Neural progenitor cell (in vitro differentiated cells): ENCODE data around the gene ALDOB. TPM values are rescaled to one million over a fixed set of nuclear protein-coding genes. Genes with fewer than 3 reads are reported as not detected.

Source experiments
- DNase-seq: peaks from one replicate; pipeline ENCODE4 v3.0.0-alpha.2; 2016; ENCODE audit warnings: low spot score
- H2AFZ ChIP-seq: fragments of 200-600 bp; sonication (generic); replicated peaks from 2 replicates; pipeline ENCODE4 v1.6.1; 2016; ENCODE audit warnings: antibody characterized with exemption
- H3F3A ChIP-seq: fragments of 200-600 bp; sonication (generic); 2 replicates; pipeline ENCODE4 v1.6.1; 2016; ENCODE audit warnings: antibody characterized with exemption, low read depth
- H3K27ac ChIP-seq: fragments of 200-600 bp; sonication (generic); 2 replicates; pipeline ENCODE4 v1.5.1; 2016; ENCODE audit warnings: mild to moderate bottlenecking
- H3K27me3 ChIP-seq: fragments of 200-600 bp; sonication (generic); 2 replicates; pipeline ENCODE4 v1.6.1; 2016; ENCODE audit warnings: mild to moderate bottlenecking, moderate library complexity
- H3K36me3 ChIP-seq: fragments of 200-600 bp; sonication (generic); 2 replicates; pipeline ENCODE4 v1.5.1; 2016
- H3K4me1 ChIP-seq: fragments of 200-600 bp; sonication (generic); 2 replicates; pipeline ENCODE4 v1.6.1; 2016; ENCODE audit warnings: mixed run types
- H3K4me2 ChIP-seq: fragments of 200-600 bp; sonication (generic); 2 replicates; pipeline ENCODE4 v1.6.1; 2016
- H3K4me3 ChIP-seq: fragments of 200-600 bp; sonication (generic); 2 replicates; pipeline ENCODE4 v1.5.1; 2016
- H3K79me2 ChIP-seq: fragments of 200-600 bp; sonication (generic); 2 replicates; pipeline ENCODE4 v1.6.1; 2016; ENCODE audit warnings: low read depth
- H3K9ac ChIP-seq: fragments of 200-600 bp; sonication (generic); 2 replicates; pipeline ENCODE4 v1.6.1; 2016
- H3K9me3 ChIP-seq: fragments of 200-600 bp; sonication (generic); 2 replicates; pipeline ENCODE4 v1.5.1; 2016; ENCODE audit warnings: low read depth
- H4K20me1 ChIP-seq: fragments of 200-600 bp; sonication (generic); 2 replicates; pipeline ENCODE4 v1.6.1; 2016; ENCODE audit warnings: low read depth
- H3K27ac Mint-ChIP-seq: 3 replicates; pipeline ENCODE4 v1.8.0; 2021; ENCODE audit warnings: mixed read lengths
- H3K27me3 Mint-ChIP-seq: 2 replicates; pipeline ENCODE4 v1.8.0; 2022; ENCODE audit warnings: low read depth, mild to moderate bottlenecking, inconsistent platforms, moderate library complexity, mixed read lengths; ENCODE audit not compliant: insufficient read depth
- H3K36me3 Mint-ChIP-seq: 3 replicates; pipeline ENCODE4 v1.8.0; 2021; ENCODE audit warnings: mixed read lengths
- H3K4me1 Mint-ChIP-seq: 3 replicates; pipeline ENCODE4 v1.8.0; 2021; ENCODE audit warnings: mixed read lengths
- H3K4me3 Mint-ChIP-seq: 3 replicates; pipeline ENCODE4 v1.8.0; 2021; ENCODE audit warnings: mild to moderate bottlenecking, moderate library complexity, mixed read lengths
- H3K9me3 Mint-ChIP-seq: 3 replicates; pipeline ENCODE4 v1.8.0; 2020; ENCODE audit warnings: mixed read lengths
- EZH2 ChIP-seq: fragments of 200-600 bp; sonication (generic); IDR thresholded peaks from 2 replicates; pipeline ENCODE4 v1.6.1; 2017; ENCODE audit warnings: antibody characterized with exemption, mild to moderate bottlenecking, moderate library complexity
- EZH2phosphoT487 ChIP-seq: fragments of 200-600 bp; sonication (generic); IDR thresholded peaks from 2 replicates; pipeline ENCODE4 v1.6.1; 2017; ENCODE audit warnings: antibody characterized with exemption
- total RNA-seq: library from RNA; depleted of rRNA; stranded (reverse); fragments of >200 nt; gene quantifications from 2 replicates; pipeline ENCODE4 v1.2.3, GENCODE V29; 2015; ENCODE audit warnings: low replicate concordance
- TF ChIP-seq, protein P1 (sequence below): fragments of 200-600 bp; sonication (generic); IDR thresholded peaks from 2 replicates; pipeline ENCODE4 v1.5.1; 2017; ENCODE audit warnings: antibody characterized with exemption, mild to moderate bottlenecking

ALDOB gene
- total RNA-seq, 1 donor from 2014 or later: not detected

DNA sequence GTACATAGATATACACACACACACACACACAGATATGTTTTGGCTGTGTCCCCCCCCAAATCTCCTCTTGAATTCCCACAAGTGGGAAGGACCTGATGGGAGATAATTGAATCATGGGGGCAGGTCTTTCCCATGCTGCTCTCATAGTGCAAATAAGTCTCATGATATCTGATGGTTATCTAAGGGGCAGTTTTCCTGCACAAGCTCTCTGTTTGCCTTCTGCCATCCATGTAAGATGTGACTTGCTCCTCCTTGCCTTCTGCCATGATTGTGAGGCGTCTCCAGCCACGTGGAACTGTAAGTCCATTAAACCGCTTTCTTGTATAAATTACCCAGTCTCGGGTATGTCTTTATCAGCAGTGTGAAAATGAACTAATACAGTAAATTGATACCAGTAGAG lies 15.9 kb upstream of the ALDOB start:
- Histone ChIP-seq H3F3A (no peaks in the 10 kb centered on the region), H3K4me2 (no peak overlapping the region), H3K79me2 (no peaks in the 10 kb centered on the region), H3K36me3 (no peaks in the 10 kb centered on the region), H3K4me1 (no peaks in the 10 kb centered on the region), H3K27me3 (no peaks in the 10 kb centered on the region), H3K27ac (no peak overlapping the region), H3K9ac (no peak overlapping the region), H4K20me1 (no peaks in the 10 kb centered on the region), H3K4me3 (no peak overlapping the region), H3K9me3 (no peaks in the 10 kb centered on the region), H2AFZ (no peak overlapping the region)
- DNase-seq: no peak
- TF ChIP-seq, protein P1, sequence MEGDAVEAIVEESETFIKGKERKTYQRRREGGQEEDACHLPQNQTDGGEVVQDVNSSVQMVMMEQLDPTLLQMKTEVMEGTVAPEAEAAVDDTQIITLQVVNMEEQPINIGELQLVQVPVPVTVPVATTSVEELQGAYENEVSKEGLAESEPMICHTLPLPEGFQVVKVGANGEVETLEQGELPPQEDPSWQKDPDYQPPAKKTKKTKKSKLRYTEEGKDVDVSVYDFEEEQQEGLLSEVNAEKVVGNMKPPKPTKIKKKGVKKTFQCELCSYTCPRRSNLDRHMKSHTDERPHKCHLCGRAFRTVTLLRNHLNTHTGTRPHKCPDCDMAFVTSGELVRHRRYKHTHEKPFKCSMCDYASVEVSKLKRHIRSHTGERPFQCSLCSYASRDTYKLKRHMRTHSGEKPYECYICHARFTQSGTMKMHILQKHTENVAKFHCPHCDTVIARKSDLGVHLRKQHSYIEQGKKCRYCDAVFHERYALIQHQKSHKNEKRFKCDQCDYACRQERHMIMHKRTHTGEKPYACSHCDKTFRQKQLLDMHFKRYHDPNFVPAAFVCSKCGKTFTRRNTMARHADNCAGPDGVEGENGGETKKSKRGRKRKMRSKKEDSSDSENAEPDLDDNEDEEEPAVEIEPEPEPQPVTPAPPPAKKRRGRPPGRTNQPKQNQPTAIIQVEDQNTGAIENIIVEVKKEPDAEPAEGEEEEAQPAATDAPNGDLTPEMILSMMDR: no peak
- TF ChIP-seq EZH2 (no peak), EZH2phosphoT487 (no peak)
- Mint-ChIP-seq H3K27me3 (no peaks in the 10 kb centered on the region), H3K27ac (no peak overlapping the region), H3K36me3 (no peaks in the 10 kb centered on the region), H3K9me3 (peaks cover 24% of the 10 kb centered on the region), H3K4me1 (peaks cover 4% of the 10 kb centered on the region), H3K4me3 (no peak overlapping the region)

GRCh38 chr9:101450931-101451330 lies 15.4 kb upstream of the ALDOB start:
- Histone ChIP-seq H2AFZ (no peak overlapping the region), H3K9me3 (no peaks in the 10 kb centered on the region), H3K27ac (no peak overlapping the region), H3K4me3 (no peak overlapping the region), H3K27me3 (no peaks in the 10 kb centered on the region), H3K9ac (no peak overlapping the region), H4K20me1 (no peaks in the 10 kb centered on the region), H3K79me2 (no peaks in the 10 kb centered on the region), H3F3A (no peaks in the 10 kb centered on the region), H3K4me1 (no peaks in the 10 kb centered on the region), H3K36me3 (no peaks in the 10 kb centered on the region), H3K4me2 (no peak overlapping the region)
- Mint-ChIP-seq H3K36me3 (no peaks in the 10 kb centered on the region), H3K4me1 (peaks cover 4% of the 10 kb centered on the region), H3K27ac (no peak overlapping the region), H3K9me3 (peaks cover 24% of the 10 kb centered on the region), H3K4me3 (no peak overlapping the region), H3K27me3 (no peaks in the 10 kb centered on the region)
- DNase-seq: no peak
- no peak for TF ChIP-seq EZH2phosphoT487
- TF ChIP-seq, protein P1: no peak
- no peak for TF ChIP-seq EZH2

DNA sequence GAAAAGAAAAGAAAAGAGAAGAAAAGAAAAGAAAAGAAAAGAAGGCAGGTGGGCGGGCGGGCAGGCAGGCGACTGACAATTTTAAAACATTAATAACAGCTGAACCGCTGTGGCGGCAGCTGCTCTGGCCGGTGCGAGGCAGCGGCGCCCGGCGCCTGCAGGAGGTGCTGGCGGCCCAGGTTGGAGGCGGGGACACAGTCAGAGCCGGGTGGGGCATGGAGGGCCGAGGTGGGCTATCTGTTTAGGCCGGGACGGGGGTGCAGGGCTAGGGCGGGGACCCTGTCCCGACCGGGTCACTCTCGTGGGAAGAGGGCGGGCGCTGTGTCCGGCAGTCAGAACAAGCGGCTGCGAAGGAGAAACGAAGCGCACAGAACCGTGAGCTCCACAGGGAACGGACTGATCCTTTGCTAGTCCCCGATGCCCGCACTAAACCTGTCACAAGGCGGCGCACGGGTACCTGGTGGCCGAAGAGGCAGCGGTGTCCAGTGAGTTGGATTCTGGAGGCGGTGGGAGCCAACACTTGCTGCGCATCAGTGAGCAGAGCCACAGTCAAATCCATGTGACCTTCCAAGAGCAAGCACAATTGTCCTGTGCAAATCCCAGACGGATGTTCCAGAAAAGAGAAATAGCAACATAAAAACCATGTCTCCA lies 13.6 kb upstream of the ALDOB start:
- Histone ChIP-seq H3K27me3 (no peaks in the 10 kb centered on the region), H3K36me3 (no peaks in the 10 kb centered on the region), H3K9me3 (no peaks in the 10 kb centered on the region), H2AFZ (peak overlapping the region; percentile 97), H3K27ac (no peak overlapping the region), H3K4me1 (no peaks in the 10 kb centered on the region), H3F3A (no peaks in the 10 kb centered on the region), H3K4me2 (peak overlapping the region; percentile 62), H3K79me2 (no peaks in the 10 kb centered on the region), H3K9ac (no peak overlapping the region), H4K20me1 (no peaks in the 10 kb centered on the region), H3K4me3 (peak overlapping the region; percentile 75)
- peaks cover 24% of the 10 kb centered on the region for H3K9me3 Mint-ChIP-seq
- no peaks in the 10 kb centered on the region for H3K27me3 Mint-ChIP-seq
- DNase-seq: peak; percentile 91
- no peak overlapping the region for H3K27ac Mint-ChIP-seq
- H3K4me1 Mint-ChIP-seq: peaks cover 4% of the 10 kb centered on the region
- H3K36me3 Mint-ChIP-seq: no peaks in the 10 kb centered on the region
- TF ChIP-seq, protein P1: peak; percentile 67
- TF ChIP-seq EZH2 (peak; percentile 30), EZH2phosphoT487 (no peak)
- peak overlapping the region; percentile 85 for H3K4me3 Mint-ChIP-seq
